ENCODE measurements around the gene SETX. TPM values are rescaled to one million over a fixed set of nuclear protein-coding genes. Genes with fewer than 3 reads are reported as not detected.

Gene SETX
- total RNA-seq, 1 experiment from 2014 or later, result 16.5 TPM

GRCh38 chr9:132216861-132217619, 137.7 kb downstream of the SETX start:
- H3K4me3 ChIP-seq, result no peak overlapping the region
- H3K27me3 ChIP-seq, result no peaks in the 10 kb centered on the region
- DNase-seq, result no peak
- H3K9me3 ChIP-seq, result no peaks in the 10 kb centered on the region
- no peaks in the 10 kb centered on the region for H3K36me3 ChIP-seq

GRCh38 chr9:132214027-132214622, 140.7 kb downstream of the SETX start:
- no peak overlapping the region for H3K4me3 ChIP-seq
- no peaks in the 10 kb centered on the region for H3K27me3 ChIP-seq
- H3K36me3 ChIP-seq, result no peaks in the 10 kb centered on the region
- no peaks in the 10 kb centered on the region for H3K9me3 ChIP-seq
- DNase-seq, result peak; percentile 95

GRCh38 chr9:132211570-132211969, 143.2 kb downstream of the SETX start:
- Histone ChIP-seq H3K9me3 (no peaks in the 10 kb centered on the region), H3K4me3 (no peak overlapping the region), H3K27me3 (no peaks in the 10 kb centered on the region), H3K36me3 (no peaks in the 10 kb centered on the region)
- no peak for DNase-seq

Other genes starting within 250 kb of the SETX start
- 0.10 and 0.27 TPM in 2 replicates for gene NTNG2, start 192.9 kb downstream of the SETX start, total RNA-seq (2014; rRNA removed; shearing (Covaris generic); ENCODE audit: low replicate concordance)
- gene TTF1, start 51.9 kb upstream of the SETX start, total RNA-seq (2014; rRNA removed; shearing (Covaris generic); ENCODE audit: low replicate concordance), result 7.6 and 9.7 TPM in 2 replicates
- not detected in 2 replicates for gene CFAP77, start 55.2 kb upstream of the SETX start, total RNA-seq (2014; rRNA removed; shearing (Covaris generic); ENCODE audit: low replicate concordance)
- gene BARHL1, start 227.6 kb upstream of the SETX start, total RNA-seq (2014; rRNA removed; shearing (Covaris generic); ENCODE audit: low replicate concordance), result not detected in 2 replicates